Limb (tissue), 2 donors: ENCODE data around the gene C20orf204.
A peak's percentile ranks its signal among the peaks of the same experiment; 100 is the strongest.

Experiments
- DNase-seq, 2 donors: peaks; one replicate each; pipeline ENCODE4 v3.0.0-alpha.2; 2016; ENCODE audit errors: extremely low spot score in 2 of 2

C20orf204 gene

GRCh38 chr20:64055893-64056638 lies 20.1 kb downstream of the C20orf204 start:
- no peak for DNase-seq

DNA sequence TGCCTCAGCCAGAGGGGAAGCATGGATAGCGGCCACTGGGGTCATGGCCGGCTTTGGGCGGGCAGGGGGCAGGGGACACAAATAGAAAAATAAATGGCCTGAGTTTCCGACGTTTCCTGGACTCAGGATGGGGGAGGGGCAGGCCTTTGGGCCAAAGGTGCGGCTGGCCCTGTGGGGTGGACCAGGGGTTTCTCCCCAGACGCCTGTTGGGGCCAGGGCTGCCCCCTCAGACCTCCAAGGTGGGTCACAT lies 20.6 kb downstream of the C20orf204 start:
- DNase-seq: no peak

DNA sequence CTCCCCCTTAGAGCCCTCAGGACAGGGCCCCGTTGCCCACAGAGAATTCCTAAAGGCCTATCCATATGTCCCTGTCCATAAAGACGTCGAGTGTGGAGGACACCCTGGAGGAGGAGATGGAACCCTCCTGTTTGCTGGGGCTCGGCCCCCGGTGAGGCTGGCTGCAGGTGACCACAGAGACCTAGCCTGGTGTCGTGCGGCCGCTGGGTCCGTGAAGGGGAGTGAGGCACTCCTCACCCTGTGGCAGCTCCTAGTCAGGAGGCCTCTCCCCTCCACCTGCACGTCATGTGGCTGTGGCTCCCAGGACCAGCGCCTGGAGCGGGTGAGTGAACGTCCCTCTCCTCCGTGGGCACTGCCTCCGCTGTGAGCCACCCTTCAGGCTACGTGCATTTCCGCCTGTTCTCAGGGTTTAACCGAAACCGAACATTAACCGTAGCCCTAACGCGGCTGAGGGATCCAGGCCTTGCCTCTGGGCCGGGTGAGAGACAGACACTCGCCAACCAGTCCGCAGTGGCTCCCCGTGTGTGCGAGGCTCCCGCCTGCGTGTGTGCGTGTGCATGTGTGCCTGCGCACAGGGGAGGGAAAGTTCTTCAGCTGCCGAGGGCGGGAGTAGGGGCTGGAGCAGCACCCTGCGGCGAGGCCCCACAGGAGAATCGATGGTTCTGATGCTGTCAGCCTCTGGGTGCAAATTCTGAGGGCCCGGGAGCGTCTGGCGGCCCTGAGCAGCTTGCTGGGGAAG lies 21.1 kb downstream of the C20orf204 start:
- DNase-seq: no peak

DNA sequence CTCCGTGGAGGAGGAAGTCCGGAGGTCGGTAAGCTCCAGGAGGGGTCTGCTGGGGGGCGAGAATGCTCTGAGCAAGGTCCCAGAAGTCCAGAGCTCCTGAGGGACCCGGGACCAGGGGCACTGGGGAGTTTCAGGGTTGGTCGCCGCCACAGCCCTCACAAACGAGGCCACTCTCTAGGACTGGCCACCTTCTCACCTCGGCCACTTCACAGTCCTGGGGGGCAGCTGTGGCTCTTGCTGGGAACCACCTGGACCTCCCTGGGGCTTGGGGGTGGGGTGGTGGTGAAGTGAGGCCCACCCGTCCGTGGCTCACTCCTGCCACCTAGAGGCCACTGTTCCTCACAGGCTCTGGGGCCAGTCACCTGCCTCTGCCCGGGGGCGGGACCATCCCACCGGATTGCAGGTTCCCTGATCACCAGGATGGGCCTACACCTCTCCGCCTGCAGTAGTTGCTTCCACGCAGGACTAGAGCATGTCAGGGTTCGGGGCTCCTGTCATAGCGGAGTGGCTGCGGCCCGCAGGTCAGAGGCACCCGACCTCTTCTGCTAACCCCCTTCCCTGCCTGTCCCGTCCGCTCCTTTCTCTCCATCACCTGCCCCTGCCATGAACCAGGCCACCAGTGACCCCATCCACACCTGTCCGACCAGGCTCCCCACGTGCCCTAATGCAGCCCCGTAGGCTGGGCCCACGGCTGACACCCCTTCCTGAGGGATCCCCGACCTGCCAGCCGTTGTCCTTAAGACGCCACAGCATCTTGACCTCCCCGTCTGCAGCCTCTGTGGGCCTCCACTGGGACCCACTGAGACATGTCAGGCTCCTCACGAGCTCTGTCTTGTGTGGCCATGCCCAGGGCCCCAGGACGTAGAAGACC lies 21.9 kb downstream of the C20orf204 start:
- peak; percentile 50 to 87 for DNase-seq

DNA sequence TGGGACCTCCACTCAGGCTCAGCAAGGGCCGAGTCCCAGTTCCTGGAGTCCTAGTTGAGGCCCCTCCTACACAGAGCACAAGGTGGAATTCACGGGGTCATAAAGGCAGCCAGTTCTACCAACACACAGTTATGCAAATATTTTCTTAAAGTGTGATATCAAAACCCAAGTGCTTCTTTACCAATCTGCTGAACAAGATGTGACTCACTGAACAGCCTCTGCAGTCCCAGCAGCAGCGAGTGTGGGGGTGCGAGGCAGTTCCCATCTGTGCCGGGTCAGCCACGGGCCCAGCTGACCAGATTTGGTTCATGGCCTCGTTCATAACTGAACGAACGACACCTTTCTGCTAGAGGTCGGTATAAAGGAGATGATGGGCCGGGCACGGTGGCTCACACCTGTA lies 22.6 kb downstream of the C20orf204 start:
- DNase-seq: no peak

DNA sequence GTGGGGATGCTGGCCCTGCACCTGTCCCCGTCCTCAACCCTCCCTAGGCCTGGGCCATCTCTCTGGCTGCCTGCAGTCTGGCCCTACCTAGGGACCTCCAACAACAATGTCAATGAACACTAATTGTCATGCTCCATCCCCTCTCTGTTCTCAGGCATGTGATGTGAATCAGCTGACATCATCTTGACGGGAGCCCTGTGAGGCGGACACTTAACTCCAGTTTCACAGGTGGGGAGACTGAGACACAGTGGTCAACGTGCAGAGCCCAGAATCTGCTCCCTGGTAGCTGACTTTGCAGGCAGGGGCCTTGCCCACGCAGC lies 26.3 kb downstream of the C20orf204 start:
- no peak for DNase-seq

GRCh38 chr20:64062596-64063388 lies 26.8 kb downstream of the C20orf204 start, which contains the start of gene TCEA2:
TCEA2 (plus strand) TSS chr20:64063198; CDS start chr20:64063313, 115 bp downstream.
- DNase-seq: peak; percentile 94 to 98

GRCh38 chr20:64063389-64064144 lies 27.6 kb downstream of the C20orf204 start:
- DNase-seq: no peak

DNA sequence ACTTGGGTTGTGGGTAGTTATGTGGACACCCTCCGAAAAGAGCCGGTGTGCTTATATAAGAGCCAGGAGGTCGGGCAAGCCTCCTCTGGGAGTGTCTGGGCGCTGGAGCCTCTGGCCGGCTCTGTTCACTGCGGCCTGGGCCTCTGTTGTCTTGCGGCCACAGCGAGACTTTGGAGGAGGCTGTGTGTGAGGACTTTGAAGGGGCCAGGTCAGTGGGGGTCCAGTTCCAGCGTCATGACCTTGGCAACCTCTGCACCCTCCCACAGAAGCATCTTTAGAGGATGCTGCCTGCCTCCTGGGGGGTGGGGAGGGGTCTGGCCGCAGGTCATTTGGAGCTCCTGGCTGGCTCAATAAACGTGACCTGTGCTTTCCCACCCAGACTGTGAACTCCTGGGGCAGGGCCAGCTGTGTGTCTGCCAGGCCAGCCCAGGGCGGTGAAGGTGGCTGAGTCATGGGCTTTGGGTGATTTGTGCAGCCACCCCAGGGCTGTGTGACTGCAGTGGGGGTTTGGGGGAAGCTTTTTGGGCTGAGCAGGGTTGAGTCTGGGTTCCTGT lies 28.2 kb downstream of the C20orf204 start:
- no peak for DNase-seq

- no peak for DNase-seq
These were observed 29.3 kb downstream of the C20orf204 start for GRCh38 chr20:64065062-64065973.

DNA sequence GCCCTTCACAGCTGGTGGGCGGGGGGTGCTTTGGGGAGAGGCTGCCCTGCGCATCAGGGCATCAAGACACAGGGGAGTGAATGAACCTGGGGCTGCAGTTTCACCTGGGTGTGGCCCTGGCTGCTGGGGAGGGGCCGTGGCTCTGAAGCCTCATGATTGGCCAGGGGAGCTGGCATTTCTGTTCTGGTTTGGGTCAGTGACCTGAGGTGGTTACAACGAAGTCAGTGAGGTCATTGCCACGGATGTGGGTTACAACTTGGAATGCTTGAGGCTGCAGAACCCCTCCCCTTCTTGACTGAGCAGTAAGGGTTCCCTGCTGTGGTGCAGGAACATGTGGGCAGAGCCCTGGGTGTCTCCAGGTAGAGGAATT lies 30.0 kb downstream of the C20orf204 start:
- DNase-seq: no peak

DNA sequence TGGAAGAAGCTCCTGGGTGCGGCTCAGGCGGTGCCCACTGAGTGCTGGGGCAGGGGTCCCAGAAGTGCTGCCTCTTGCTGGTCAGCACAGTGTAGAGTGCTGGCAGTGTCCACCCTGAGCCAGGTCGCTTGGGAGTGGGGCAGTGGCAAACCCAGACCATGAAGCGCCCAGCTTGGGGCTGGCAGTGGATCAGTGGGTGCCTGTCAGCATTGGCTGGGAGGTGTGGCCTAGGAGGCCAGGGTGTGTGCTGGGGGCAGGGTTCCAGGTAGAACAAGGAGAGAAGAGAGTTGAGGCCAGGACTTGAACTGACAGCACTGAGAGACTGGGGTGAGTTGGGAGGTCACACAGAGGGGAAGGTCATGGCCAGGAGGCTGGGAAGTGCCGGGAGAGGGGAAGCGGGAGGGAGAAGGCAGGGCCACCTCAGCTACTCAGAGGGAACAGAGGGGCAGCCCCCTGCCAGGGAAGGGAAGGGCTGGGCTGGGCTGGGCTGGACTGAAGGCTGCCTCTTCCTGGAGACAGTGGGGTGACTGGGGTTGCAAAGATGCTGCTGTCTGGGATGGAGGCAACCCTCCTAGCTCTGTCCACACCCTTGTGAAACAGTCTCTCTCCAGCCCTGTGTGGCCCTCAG lies 31.1 kb downstream of the C20orf204 start:
- no peak for DNase-seq

DNA sequence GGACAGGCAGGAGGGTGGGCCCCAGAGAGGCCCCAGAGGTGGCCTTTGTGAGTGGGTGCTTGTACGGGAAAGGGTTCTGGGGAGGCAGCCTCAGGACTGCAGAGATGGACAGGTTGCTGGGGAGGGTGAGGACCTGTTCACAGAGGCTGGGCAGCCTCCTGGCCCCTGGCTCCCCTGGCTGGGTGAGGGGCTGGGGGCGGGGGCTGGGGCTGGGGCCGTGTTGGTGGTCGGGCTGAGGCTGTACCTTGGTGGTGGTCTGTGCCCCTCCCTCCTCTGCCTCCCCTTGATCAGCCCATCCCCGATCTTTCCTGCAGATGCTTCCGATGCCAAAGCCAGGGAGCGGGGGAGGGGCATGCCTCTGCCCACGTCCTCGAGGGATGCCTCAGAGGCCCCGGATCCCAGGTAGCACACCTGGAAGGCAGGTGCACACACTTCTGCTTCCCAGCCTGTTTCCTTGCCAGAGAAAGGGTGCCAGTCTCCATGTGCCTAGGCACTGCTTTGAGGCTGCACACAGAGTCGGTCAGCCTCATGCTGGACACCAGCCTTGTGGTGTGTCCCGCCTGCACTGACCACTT lies 31.8 kb downstream of the C20orf204 start:
- no peak for DNase-seq

DNA sequence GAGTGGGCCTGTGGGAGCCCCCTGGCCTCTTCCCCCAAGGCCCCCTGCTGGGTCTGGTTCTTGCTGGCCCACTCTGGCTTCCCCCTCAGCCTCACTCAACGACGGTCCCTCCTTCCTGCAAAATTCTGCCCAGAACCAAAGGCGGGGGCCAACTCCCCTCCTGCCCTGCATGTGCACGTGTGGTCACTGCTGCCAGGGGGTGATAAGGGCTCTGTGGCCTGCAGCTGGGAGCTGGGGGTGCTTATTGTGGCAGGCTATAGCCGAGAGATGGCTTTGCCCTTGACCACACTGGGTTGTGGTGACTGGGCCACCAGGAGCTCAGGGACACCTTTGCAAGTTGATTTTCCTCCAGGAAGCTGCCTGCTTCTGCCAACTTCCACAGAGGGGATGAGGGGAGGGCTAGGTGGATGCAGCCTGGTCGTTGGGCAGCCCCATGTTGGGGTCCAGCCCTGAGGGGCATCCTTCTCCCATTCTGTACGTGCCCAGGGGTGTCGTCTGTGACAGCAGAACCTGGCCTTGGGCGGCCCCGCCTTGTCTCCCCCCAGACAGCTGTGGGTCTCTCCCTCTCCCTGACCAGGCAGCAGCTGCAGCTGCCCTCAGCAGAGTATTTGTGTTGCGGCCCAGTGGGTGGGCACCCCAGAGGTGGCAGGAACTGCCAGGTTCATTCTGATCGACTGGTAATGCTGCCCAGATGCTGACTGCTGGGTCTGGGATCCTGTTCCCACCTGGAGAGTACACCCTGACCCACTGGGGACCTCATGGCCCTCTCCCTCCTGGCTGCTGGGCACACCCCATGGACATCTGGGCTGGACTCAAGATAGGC lies 32.6 kb downstream of the C20orf204 start:
- no peak for DNase-seq

DNA sequence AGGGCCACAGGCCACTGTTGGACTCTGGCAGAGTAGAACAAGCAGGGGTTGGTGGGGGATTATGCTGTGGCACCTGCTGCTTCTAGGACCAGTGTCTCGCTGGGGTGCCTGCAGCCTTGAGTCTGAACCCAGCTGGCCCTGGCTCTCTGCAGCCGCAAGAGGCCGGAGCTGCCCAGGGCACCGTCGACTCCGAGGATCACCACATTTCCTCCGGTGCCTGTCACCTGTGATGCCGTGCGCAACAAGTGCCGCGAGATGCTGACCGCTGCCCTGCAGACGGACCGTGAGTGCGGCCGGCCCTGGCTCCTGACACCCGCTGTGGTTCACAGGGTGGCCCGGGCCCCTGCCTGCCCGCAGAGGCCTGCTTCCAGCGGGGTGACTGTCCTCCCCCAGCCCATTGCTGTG lies 33.2 kb downstream of the C20orf204 start:
- no peak for DNase-seq

DNA sequence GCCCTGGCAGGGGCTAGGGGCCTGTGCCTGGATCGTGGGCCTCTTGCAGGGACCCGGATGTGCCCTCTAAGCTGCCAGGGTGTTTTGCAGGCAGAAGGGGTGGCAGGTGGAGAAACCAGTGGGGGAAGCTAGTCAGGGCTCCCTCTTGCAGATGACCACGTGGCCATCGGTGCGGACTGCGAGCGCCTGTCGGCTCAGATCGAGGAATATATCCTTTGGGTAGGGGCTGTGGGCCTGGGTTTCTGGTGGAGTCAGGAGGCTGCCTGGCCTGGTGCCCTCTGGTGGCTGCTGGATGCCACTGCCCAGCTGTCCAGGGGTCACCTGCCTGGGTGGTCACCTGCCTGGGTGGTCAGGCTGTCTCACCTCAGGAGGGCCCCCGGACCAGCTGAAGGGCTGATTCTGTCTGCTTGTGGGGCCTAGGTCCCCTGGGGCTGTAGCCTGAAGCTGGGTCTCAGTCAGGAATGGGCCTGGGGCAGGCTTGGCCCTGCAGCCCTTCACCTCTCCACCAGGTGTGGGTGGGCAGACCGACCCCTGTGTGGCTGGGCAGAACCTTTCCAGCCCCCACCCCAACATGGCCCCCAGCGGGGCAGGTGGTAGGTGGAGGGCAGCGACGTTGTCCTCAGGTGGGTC lies 33.7 kb downstream of the C20orf204 start:
- DNase-seq: peak in 1 of 2 donors; percentile 71

- no peak for DNase-seq
These were observed 34.4 kb downstream of the C20orf204 start for GRCh38 chr20:64070244-64070993.
